OCI-LY1 (cell line): ENCODE measurements around the gene OR10A6.

Experiments used
- EZH2 ChIP-seq: fragments of 200-600 bp; sonication (generic), shearing (Covaris generic); IDR thresholded peaks from 2 replicates; pipeline ENCODE4 v1.8.0; 2017; ENCODE audit warnings: borderline replicate concordance, mixed run types, mild to moderate bottlenecking, antibody characterized with exemption, low read length, moderate library complexity, mixed read lengths
- TF ChIP-seq, protein P1 (sequence below): fragments of 200-600 bp; sonication (generic), shearing (Covaris generic); IDR thresholded peaks from 2 replicates; pipeline ENCODE4 v1.5.1; 2017; ENCODE audit warnings: mild to moderate bottlenecking, antibody characterized with exemption, low read length, moderate library complexity, mixed read lengths

DNA sequence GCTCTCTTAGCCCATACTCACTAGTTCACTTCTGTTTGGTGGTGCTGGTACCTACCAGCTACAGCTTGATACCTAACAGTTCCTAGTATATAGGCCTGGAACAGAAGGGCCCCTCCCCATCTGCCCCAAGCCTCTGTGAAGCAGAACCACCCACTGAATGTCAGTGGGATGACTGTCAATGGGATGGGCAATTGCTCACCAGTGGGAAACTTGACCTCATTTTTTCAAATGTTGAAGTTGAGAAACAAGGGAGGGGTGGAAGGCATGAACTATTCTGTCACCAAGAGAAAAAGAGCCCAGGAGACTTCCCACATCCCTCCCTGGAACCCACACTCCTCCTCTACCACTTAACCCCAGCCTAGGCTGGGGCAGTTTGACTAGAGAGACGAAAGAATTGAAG is 34.3 kb upstream of the OR10A6 start, which contains the start of gene NLRP10:
- TF ChIP-seq, protein P1, sequence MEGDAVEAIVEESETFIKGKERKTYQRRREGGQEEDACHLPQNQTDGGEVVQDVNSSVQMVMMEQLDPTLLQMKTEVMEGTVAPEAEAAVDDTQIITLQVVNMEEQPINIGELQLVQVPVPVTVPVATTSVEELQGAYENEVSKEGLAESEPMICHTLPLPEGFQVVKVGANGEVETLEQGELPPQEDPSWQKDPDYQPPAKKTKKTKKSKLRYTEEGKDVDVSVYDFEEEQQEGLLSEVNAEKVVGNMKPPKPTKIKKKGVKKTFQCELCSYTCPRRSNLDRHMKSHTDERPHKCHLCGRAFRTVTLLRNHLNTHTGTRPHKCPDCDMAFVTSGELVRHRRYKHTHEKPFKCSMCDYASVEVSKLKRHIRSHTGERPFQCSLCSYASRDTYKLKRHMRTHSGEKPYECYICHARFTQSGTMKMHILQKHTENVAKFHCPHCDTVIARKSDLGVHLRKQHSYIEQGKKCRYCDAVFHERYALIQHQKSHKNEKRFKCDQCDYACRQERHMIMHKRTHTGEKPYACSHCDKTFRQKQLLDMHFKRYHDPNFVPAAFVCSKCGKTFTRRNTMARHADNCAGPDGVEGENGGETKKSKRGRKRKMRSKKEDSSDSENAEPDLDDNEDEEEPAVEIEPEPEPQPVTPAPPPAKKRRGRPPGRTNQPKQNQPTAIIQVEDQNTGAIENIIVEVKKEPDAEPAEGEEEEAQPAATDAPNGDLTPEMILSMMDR = no peak
- TF ChIP-seq EZH2 = no peak
